SK-N-SH (cell line): ENCODE data around the gene KCNJ4.

Experiments
- CHD2 ChIP-seq: fragments of 150-350 bp; IDR thresholded peaks from 2 replicates; pipeline ENCODE4 v1.6.1; 2018; ENCODE audit warnings: low read length; ENCODE audit not compliant: partially characterized antibody
- CTCF ChIP-seq: fragments of 200-600 bp; sonication (generic); IDR thresholded peaks from 2 replicates; pipeline ENCODE4 v1.6.1; 2017; ENCODE audit warnings: antibody characterized with exemption, mild to moderate bottlenecking, moderate library complexity
- FOXJ3 ChIP-seq: sonication (generic); formaldehyde crosslinking; IDR thresholded peaks from 2 replicates; pipeline ENCODE4 v1.5.1; 2020; ENCODE audit warnings: mild to moderate bottlenecking, missing genetic modification reagents
- FOXM1 ChIP-seq: IDR thresholded peaks from 2 replicates; pipeline ENCODE4 v1.4.0; 2012; ENCODE audit warnings: low read depth, mild to moderate bottlenecking
- MAX ChIP-seq: IDR thresholded peaks from 2 replicates; pipeline ENCODE4 v1.4.0; 2012; ENCODE audit warnings: low read depth
- NFIC ChIP-seq: IDR thresholded peaks from 2 replicates; pipeline ENCODE4 v1.4.0; 2012; ENCODE audit warnings: borderline replicate concordance
- NRF1 ChIP-seq: IDR thresholded peaks from 2 replicates; pipeline ENCODE4 v1.6.1; 2012; ENCODE audit warnings: low read depth, mild to moderate bottlenecking, low read length
- PBX3 ChIP-seq: IDR thresholded peaks from 2 replicates; pipeline ENCODE4; 2012
- RXRA ChIP-seq: IDR thresholded peaks from 2 replicates; pipeline ENCODE4 v1.4.0; 2012; ENCODE audit warnings: low read depth, mild to moderate bottlenecking, borderline replicate concordance
- TAF1 ChIP-seq: IDR thresholded peaks from 2 replicates; pipeline ENCODE4 v1.6.1; 2012; ENCODE audit warnings: low read depth, mild to moderate bottlenecking, low read length, moderate library complexity, borderline replicate concordance
- USF2 ChIP-seq: fragments of 150-350 bp; IDR thresholded peaks from 2 replicates; pipeline ENCODE4 v1.6.1; 2017; ENCODE audit warnings: antibody characterized with exemption, low read length, low read depth, borderline replicate concordance

- no peak for TF ChIP-seq FOXM1
- TF ChIP-seq NFIC: no peak
- TF ChIP-seq MAX: no peak
- no peak for TF ChIP-seq TAF1
- TF ChIP-seq FOXJ3: no peak
- no peak for TF ChIP-seq USF2
- no peak for TF ChIP-seq CTCF
- TF ChIP-seq RXRA: no peak
- TF ChIP-seq CHD2: no peak
- TF ChIP-seq NRF1: no peak
- no peak for TF ChIP-seq PBX3
These were observed 18.2 kb downstream of the KCNJ4 start for GRCh38 chr22:38436629-38437395.
